Posterior cingulate gyrus (tissue), 11 donors: ENCODE data around the gene MVB12B.
"Not testable (repeated sequence)": the region's sequence is repeated elsewhere in the genome, so short reads cannot be mapped to it uniquely, and the experiment has no call there.

Experiments used
- DNase-seq, 10 donors: peaks; one replicate each; pipeline versions ENCODE4 v3.0.0 to v3.0.0-alpha.2; 2020 to 2021; ENCODE audit warnings: mixed read lengths in 3 of 10
- intact Hi-C: fragments of 100-400 bp; cut with DNase I; formaldehyde crosslinking; loops from one replicate; pipeline ENCODE4 v1.15.1; 2023

The MVB12B gene

DNA sequence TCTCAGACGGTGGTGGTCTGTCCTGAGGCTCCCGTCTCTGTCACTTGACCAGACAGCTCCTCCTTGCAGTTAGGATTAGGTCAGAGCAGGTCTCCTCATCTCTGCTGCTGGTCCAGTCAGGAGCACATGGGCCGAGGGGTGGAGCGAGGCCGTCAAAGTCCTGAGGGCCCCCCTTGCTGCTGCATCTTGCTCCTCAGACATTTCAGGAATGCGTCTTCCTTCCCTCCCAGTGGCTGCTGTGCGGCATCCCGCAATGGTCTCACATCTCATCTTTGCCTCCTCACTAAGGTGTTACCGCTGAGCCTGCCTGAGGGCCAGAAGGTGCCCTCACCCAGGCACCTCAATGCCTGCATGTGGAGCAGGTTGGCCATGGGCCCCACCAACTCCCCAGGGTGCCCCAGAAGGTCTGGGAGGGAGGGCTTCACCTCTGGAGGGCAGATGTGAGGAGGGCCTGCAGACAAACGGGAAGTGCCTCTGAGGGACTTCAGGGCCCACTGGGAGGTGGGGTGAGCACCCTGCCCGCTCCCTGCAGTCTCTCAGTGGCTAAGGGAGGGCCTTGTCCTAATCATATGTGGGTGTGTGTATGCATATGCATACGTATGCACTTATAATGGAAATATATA is 149.4 kb downstream of the MVB12B start:
- intact Hi-C loops, result no loop called here
- DNase-seq, result peak in 2 of 10 donors; percentile 8 to 63

GRCh38 chr9:126477432-126477831 is 150.8 kb downstream of the MVB12B start:
- intact Hi-C loops, result not testable (repeated sequence)
- peak in 1 of 10 donors; percentile 8 for DNase-seq

DNA sequence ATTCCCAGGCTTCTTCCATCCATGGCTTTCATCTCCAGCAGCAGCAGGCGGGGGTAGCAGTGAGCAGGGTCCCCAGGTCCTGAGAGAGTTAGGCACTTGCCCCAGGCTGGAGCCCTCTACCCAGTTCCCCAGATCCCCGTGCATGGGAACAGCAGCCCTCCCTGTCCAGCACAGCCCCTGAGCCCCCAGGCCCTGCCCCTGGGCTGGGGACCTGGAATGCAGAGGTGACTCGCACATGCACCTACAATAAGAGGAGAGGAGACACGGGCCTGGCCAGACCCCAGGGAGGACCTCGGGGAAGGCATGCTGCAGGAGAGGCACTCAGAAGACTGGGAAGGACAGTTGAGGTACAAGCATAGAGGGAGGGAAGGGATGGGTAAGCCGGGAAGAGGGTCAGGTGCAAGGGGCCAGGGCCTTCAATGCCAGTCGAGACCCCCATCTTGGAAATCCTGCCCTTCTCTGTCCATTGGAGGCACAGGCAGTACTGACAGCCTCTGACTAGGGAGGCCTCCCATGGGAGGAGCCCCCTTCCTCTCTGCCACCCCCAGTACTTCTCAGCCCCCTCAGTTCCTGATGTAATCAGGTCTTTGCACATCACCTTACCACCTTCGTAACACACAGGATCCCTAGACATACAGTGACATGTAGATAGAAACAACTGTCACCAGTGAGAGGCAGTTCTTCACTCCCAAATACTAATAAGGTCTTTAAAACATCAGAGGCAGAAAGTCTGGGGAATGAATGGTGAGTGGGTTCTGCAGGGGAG is 151.8 kb downstream of the MVB12B start:
- intact Hi-C loops, result no loop called here
- peak in 2 of 10 donors; percentile 33 to 59 for DNase-seq

DNA sequence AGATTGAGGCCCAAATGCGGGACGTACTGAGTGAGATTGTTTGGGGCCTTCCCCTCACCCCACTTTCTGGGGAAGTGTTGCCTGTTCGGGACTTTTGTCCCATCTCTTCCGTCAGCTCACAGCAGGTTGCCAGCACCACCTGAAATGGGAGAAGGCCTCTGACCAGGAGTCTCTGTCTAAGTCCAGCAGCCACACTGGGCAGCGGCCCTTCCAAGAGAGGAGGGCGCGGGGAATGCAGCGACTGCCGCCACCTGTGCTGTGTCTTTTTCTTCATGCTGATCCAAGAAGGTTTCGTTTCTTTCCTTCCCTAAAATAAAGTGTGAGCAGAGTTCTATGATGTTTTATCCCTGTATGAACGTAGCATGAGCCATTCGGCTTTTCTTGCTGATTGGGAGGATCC is 152.9 kb downstream of the MVB12B start:
- DNase-seq, result peak in 1 of 10 donors; percentile 49
- intact Hi-C loops, result no loop called here

- intact Hi-C loops, result no loop called here
- DNase-seq, result peak in 1 of 10 donors; percentile 30
Observed at GRCh38 chr9:126480813-126481212, 154.2 kb downstream of the MVB12B start.

DNA sequence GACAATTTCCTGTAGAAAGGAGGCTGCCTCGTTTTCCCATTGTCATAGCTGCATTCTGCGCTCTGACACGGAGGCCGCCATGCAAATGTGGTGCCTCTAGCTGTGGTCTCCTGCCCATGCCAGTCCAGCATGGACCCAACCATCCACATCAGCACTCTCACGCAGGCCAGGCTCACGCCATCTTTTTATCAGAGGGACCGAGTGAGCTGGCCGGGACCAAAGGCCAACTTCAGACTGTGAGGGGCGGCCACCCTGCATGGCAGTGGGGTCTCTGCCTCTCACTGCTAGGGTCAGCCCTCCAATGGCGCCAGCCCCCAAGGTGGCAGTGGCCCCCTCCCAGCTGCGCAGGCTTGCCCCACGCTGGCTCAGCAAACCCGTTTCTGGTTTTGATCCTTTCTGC is 155.2 kb downstream of the MVB12B start:
- intact Hi-C loops, result no loop called here
- DNase-seq, result peak in 2 of 10 donors; percentile 54 to 81

DNA sequence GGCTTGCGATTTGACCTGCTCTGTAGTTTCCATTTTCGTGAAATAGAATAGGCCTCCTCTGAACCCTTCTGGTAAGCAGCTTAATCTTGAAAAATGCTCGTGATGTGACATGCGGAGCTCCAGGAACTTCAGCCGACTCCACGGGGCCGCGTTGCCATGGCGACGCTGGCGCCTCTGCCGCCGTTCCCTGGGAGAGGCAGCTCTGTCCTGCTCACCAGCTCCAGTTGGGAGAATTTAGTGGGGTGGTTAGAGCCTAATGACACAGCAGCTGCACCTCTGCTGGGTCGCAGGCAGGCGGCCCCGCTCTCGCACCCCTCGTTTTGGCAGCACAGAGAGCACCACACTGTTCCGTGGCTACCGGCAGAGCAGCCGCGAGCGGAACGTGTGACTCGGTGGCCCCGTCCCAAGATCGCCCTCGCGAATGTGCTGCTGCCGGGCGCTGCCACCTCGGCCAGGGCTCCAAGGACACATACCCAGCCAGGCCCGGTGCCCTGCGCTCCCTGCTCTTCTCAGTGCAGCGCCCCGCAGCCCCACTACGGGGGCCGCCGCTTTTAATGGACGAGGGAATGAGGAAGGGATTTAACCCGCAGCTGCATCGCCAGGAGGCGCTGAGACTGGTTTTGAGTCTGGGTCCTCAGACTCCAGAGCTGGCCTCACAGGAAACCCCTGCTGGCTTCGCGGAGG is 155.9 kb downstream of the MVB12B start:
- intact Hi-C loops, result no loop called here
- DNase-seq, result peak in 9 of 10 donors; percentile 56 to 96 (median 75)

- DNase-seq, result peak in 1 of 10 donors; percentile 79
- intact Hi-C loops, result no loop called here
Observed at GRCh38 chr9:126483468-126484073, 156.9 kb downstream of the MVB12B start.

- intact Hi-C loops, result no loop called here
- DNase-seq, result peak in 2 of 10 donors; percentile 5 to 48
Observed at GRCh38 chr9:126485662-126486061, 159.0 kb downstream of the MVB12B start.

GRCh38 chr9:126486276-126486675 is 159.6 kb downstream of the MVB12B start:
- intact Hi-C loops, result no loop called here
- peak in 2 of 10 donors; percentile 21 to 70 for DNase-seq

GRCh38 chr9:126487856-126488255 is 161.2 kb downstream of the MVB12B start:
- peak in 2 of 10 donors; percentile 51 to 54 for DNase-seq
- intact Hi-C loops, result no loop called here

DNA sequence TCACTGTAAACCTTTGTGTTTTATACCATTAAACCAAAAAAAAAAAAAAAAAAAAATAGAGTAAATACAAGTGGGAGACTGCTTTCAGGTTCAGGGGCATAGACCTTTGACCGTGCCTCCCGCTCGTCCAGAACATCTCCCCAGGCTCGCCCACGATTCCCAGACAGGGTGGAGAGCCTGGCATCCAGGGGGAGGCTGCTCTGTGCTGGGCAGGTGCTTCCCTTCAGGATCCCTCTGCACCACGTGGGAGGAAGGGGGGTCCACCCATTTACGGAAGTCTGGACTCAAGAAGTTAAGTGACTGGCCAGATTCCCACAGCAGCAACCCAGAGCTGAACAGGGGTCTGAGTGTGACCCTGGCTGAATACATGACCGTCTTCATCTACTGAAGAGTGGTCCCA is 161.7 kb downstream of the MVB12B start:
- peak in 2 of 10 donors; percentile 13 to 63 for DNase-seq
- intact Hi-C loops, result no loop called here

GRCh38 chr9:126488881-126489404 is 162.3 kb downstream of the MVB12B start:
- peak in 3 of 10 donors; percentile 46 to 89 (median 69) for DNase-seq
- intact Hi-C loops, result no loop called here

GRCh38 chr9:126489581-126490213 is 163.1 kb downstream of the MVB12B start:
- DNase-seq, result peak in 3 of 10 donors; percentile 35 to 85 (median 69)
- intact Hi-C loops, result loop anchor here (2.0 to 5.0 kb wide), 4 partner anchors 77 to 1082 kb away; no protein-coding TSS in a partner anchor

DNA sequence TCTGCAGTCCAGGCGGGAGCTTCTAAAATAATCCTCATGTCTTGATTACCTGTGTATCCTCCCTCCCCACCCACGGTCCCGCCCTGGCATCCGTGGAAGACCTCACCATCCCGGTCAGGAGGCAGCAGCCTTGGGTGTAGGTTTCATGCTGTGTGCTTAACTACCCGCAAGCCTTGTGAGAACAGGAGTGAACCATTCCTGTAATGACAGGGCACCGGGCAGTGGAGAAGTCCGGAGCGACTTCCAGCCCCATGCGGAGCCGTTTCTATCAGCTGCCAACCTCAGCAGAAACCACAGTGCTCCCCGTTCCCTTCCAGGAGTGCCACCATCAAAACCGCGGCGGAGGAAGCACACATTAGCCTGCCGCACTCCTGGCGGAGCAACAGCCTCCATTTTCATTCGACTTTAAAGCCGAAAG is 163.6 kb downstream of the MVB12B start:
- intact Hi-C loops, result loop anchor here (2.0 to 5.0 kb wide), 4 partner anchors 78 to 1083 kb away; no protein-coding TSS in a partner anchor
- DNase-seq, result peak in 4 of 10 donors; percentile 43 to 88 (median 64)

GRCh38 chr9:126490871-126491567 is 164.4 kb downstream of the MVB12B start:
- intact Hi-C loops, result loop anchor here (2.0 to 5.0 kb wide), 4 partner anchors 79 to 1084 kb away; no protein-coding TSS in a partner anchor
- peak in 7 of 10 donors; percentile 51 to 89 (median 61) for DNase-seq

DNA sequence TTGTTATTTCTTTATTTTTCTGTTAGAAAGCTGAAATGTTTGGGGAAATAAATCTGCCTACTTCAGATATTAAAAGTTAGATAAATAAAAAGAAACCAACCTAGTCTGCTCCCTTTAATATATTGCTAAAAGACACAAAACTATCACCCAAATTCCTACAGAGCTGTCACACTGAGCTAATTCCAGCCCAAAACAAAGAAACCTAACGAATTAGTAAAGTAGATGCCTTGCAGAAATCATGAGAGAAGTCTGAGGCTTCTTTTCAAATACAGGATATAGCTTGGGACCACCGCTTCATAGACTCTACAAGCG is 164.9 kb downstream of the MVB12B start:
- DNase-seq, result no peak
- intact Hi-C loops, result loop anchor here (2.0 to 5.0 kb wide), 4 partner anchors 79 to 1084 kb away; no protein-coding TSS in a partner anchor

GRCh38 chr9:126491949-126492348 is 165.3 kb downstream of the MVB12B start:
- intact Hi-C loops, result loop anchor here (1.0 to 5.0 kb wide), 5 partner anchors 80 to 1085 kb away; no protein-coding TSS in a partner anchor
- peak in 1 of 10 donors; percentile 43 for DNase-seq

- DNase-seq, result peak in 2 of 10 donors; percentile 11 to 16
- intact Hi-C loops, result loop anchor here (5.0 kb wide), 3 partner anchors 82 to 1087 kb away; no protein-coding TSS in a partner anchor
Observed at GRCh38 chr9:126494264-126494663, 167.6 kb downstream of the MVB12B start.
